AG10803 (cell line): ENCODE measurements around the gene FAM89A.
"Not testable (repeated sequence)": the region's sequence is repeated elsewhere in the genome, so short reads cannot be mapped to it uniquely, and the experiment has no call there.

ENCODE experiments used
- DNase-seq: peaks from one replicate; pipeline ENCODE4 v3.0.0; 2010; ENCODE audit warnings: low read depth
- H3K4me3 ChIP-seq: 2 replicates; pipeline ENCODE4 v1.5.1; 2011; ENCODE audit warnings: mild to moderate bottlenecking, low read length, control low read depth
- CTCF ChIP-seq: conservative IDR thresholded peaks from 2 replicates; pipeline ENCODE4 v1.5.1; 2011; ENCODE audit warnings: mild to moderate bottlenecking, low read length, control low read depth, inconsistent platforms

FAM89A gene

GRCh38 chr1:230986976-230987375 lies 53.1 kb downstream of the FAM89A start:
- peak; percentile 62 for DNase-seq
- TF ChIP-seq CTCF = no peak
- no peak overlapping the region for H3K4me3 ChIP-seq

GRCh38 chr1:230985711-230986110 lies 54.3 kb downstream of the FAM89A start:
- DNase-seq = no peak
- H3K4me3 ChIP-seq = no peak overlapping the region
- TF ChIP-seq CTCF = no peak

GRCh38 chr1:230984622-230985515 lies 55.2 kb downstream of the FAM89A start:
- not testable (repeated sequence) for DNase-seq, H3K4me3 ChIP-seq

GRCh38 chr1:230983811-230984210 lies 56.2 kb downstream of the FAM89A start:
- no peak for DNase-seq
- TF ChIP-seq CTCF = no peak
- H3K4me3 ChIP-seq = no peak overlapping the region

- no peak overlapping the region for H3K4me3 ChIP-seq
- peak; percentile 73 for DNase-seq
- no peak for TF ChIP-seq CTCF
Observed at GRCh38 chr1:230982696-230983095, 57.4 kb downstream of the FAM89A start.

GRCh38 chr1:230979952-230980351 lies 60.1 kb downstream of the FAM89A start:
- H3K4me3 ChIP-seq = no peak overlapping the region; the same call in 1 of the 2 replicates
- DNase-seq = no peak
- TF ChIP-seq CTCF = no peak

GRCh38 chr1:230979389-230979716 lies 60.7 kb downstream of the FAM89A start:
- H3K4me3 ChIP-seq = peak overlapping the region; percentile 96
- DNase-seq = no peak
- no peak for TF ChIP-seq CTCF
